Nephron (organoid): ENCODE measurements around the gene PSEN2.
"Not testable (repeated sequence)": the region's sequence is repeated elsewhere in the genome, so short reads cannot be mapped to it uniquely, and the experiment has no call there.

Source experiments
- H3K27ac Mint-ChIP-seq, 3 experiments: 2 replicates each; pipeline ENCODE4 v1.8.0; 2020; ENCODE audit warnings: mixed read lengths in 3 of 3, mild to moderate bottlenecking in 2 of 3, moderate library complexity in 1 of 3
- H3K27me3 Mint-ChIP-seq: 2 replicates; pipeline ENCODE4 v1.8.0; 2021; ENCODE audit warnings: low read depth, mild to moderate bottlenecking, moderate library complexity, mixed read lengths
- H3K36me3 Mint-ChIP-seq: 2 replicates; pipeline ENCODE4 v1.8.0; 2020; ENCODE audit warnings: low read depth, mixed read lengths
- H3K4me1 Mint-ChIP-seq: 2 replicates; pipeline ENCODE4 v1.8.0; 2020; ENCODE audit warnings: mixed read lengths
- H3K4me3 Mint-ChIP-seq, 3 experiments: 2 replicates each; pipeline ENCODE4 v1.8.0; 2020; ENCODE audit warnings: mild to moderate bottlenecking in 3 of 3, mixed read lengths in 3 of 3, moderate library complexity in 2 of 3
- H3K9me3 Mint-ChIP-seq: 2 replicates; pipeline ENCODE4 v1.8.0; 2020; ENCODE audit warnings: mixed read lengths
- CTCF ChIP-seq, 3 experiments: fragments of 200-600 bp; sonication (generic); IDR thresholded peaks; one replicate each; pipeline ENCODE4 v1.5.0; 2021; ENCODE audit warnings: antibody characterized with exemption in 3 of 3; ENCODE audit not compliant: unreplicated experiment in 3 of 3

PSEN2 gene

GRCh38 chr1:226920446-226920894 is 50.1 kb downstream of the PSEN2 start:
- no peak overlapping the region for H3K4me3 Mint-ChIP-seq
- TF ChIP-seq CTCF (IDR thresholded peaks at IDR 0.05; ENCODE audit: unreplicated experiment in 3 of 3) = no peak
- peaks cover 3% of the 10 kb centered on the region for H3K9me3 Mint-ChIP-seq
- H3K36me3 Mint-ChIP-seq = peaks cover 26% of the 10 kb centered on the region
- no peaks in the 10 kb centered on the region for H3K27me3 Mint-ChIP-seq
- no peak overlapping the region for H3K27ac Mint-ChIP-seq
- H3K4me1 Mint-ChIP-seq = no peaks in the 10 kb centered on the region

GRCh38 chr1:226921504-226921903 is 51.1 kb downstream of the PSEN2 start:
- Mint-ChIP-seq H3K36me3 (peaks cover 28% of the 10 kb centered on the region), H3K27ac (no peak overlapping the region)

GRCh38 chr1:226929260-226930111 is 59.1 kb downstream of the PSEN2 start:
- H3K36me3 Mint-ChIP-seq = peaks cover 24% of the 10 kb centered on the region
- H3K4me1 Mint-ChIP-seq, H3K27ac Mint-ChIP-seq, H3K4me3 Mint-ChIP-seq, H3K27me3 Mint-ChIP-seq: not testable (repeated sequence)
- H3K9me3 Mint-ChIP-seq = peaks cover 30% of the 10 kb centered on the region

More at GRCh38 chr1:226921504-226921903, 51.1 kb downstream of the PSEN2 start:
- Mint-ChIP-seq H3K4me3 (no peak overlapping the region), H3K4me1 (no peaks in the 10 kb centered on the region), H3K27me3 (no peaks in the 10 kb centered on the region), H3K9me3 (peaks cover 6% of the 10 kb centered on the region)
- no peak for TF ChIP-seq CTCF (IDR thresholded peaks at IDR 0.05; ENCODE audit: unreplicated experiment in 3 of 3)

- TF ChIP-seq CTCF (IDR thresholded peaks at IDR 0.05; ENCODE audit: unreplicated experiment in 3 of 3) = no peak
- Mint-ChIP-seq H3K27me3 (no peaks in the 10 kb centered on the region), H3K4me3 (no peak overlapping the region), H3K27ac (no peak overlapping the region), H3K36me3 (peaks cover 24% of the 10 kb centered on the region), H3K9me3 (peaks cover 25% of the 10 kb centered on the region), H3K4me1 (peaks cover 16% of the 10 kb centered on the region)
These were observed 64.2 kb downstream of the PSEN2 start for GRCh38 chr1:226934483-226935237.

GRCh38 chr1:226937940-226938725 is 67.7 kb downstream of the PSEN2 start:
- peaks cover 29% of the 10 kb centered on the region for H3K4me1 Mint-ChIP-seq
- peaks cover 18% of the 10 kb centered on the region for H3K9me3 Mint-ChIP-seq
- H3K27ac Mint-ChIP-seq = peak overlapping the region; percentile 87 to 98 (median 98)
- H3K4me3 Mint-ChIP-seq = peak overlapping the region; percentile 89 to 92 (median 91)
- TF ChIP-seq CTCF (IDR thresholded peaks at IDR 0.05; ENCODE audit: unreplicated experiment in 3 of 3) = no peak
- peaks cover 19% of the 10 kb centered on the region for H3K36me3 Mint-ChIP-seq
- peaks cover 4% of the 10 kb centered on the region for H3K27me3 Mint-ChIP-seq
